A549 (cell line): ENCODE results near the gene GDF2.

Source experiments
- EP300 ChIP-seq, 2 experiments: fragments of >200 bp; sonication (Bioruptor Twin); formaldehyde crosslinking; IDR thresholded peaks; 2 replicates in 1 of 2; 3 replicates in 1 of 2; pipeline ENCODE4 v1.6.1; 2016 to 2017
- HDAC2 ChIP-seq: fragments of 200-600 bp; sonication (generic); IDR thresholded peaks from 2 replicates; pipeline ENCODE4 v1.6.1; 2016
- HOXA7 ChIP-seq: fragments of 250-450 bp; sonication (Bioruptor Pico); IDR thresholded peaks from 2 replicates; pipeline ENCODE4 v1.5.0; 2020; ENCODE audit warnings: mild to moderate bottlenecking, moderate library complexity
- JUNB ChIP-seq: fragments of >200 bp; sonication (Bioruptor Twin); formaldehyde crosslinking; IDR thresholded peaks from 2 replicates; pipeline ENCODE4 v1.6.1; 2016
- KDM1A ChIP-seq: fragments of 200-600 bp; sonication (generic); IDR thresholded peaks from 2 replicates; pipeline ENCODE4 v1.6.1; 2016; ENCODE audit warnings: low read depth, mild to moderate bottlenecking
- MAFK ChIP-seq: fragments of 450-650 bp; IDR thresholded peaks from 2 replicates; pipeline ENCODE4 v1.6.1; 2014; ENCODE audit not compliant: partially characterized antibody
- MAZ ChIP-seq: fragments of 150-350 bp; IDR thresholded peaks from 2 replicates; pipeline ENCODE4 v1.6.1; 2014; ENCODE audit warnings: antibody characterized with exemption, low read depth, low read length, borderline replicate concordance
- POLR2A ChIP-seq: IDR thresholded peaks from 2 replicates; pipeline ENCODE4 v1.6.1; 2012; ENCODE audit warnings: mild to moderate bottlenecking, low read length
- POLR2AphosphoS2 ChIP-seq: conservative IDR thresholded peaks from 2 replicates; pipeline ENCODE4 v1.6.1; 2012; ENCODE audit warnings: low read length, improper control_type of control experiment, inconsistent platforms
- RCOR1 ChIP-seq: fragments of 150-350 bp; IDR thresholded peaks from 2 replicates; pipeline ENCODE4 v1.6.1; 2014; ENCODE audit warnings: antibody characterized with exemption, low read length, low read depth
- TF ChIP-seq, protein P1 (sequence below): fragments of >200 bp; sonication (Bioruptor Twin); formaldehyde crosslinking; IDR thresholded peaks from 3 replicates; pipeline ENCODE4 v1.5.1; 2016
- TF ChIP-seq, protein P2 (sequence below): fragments of 150-350 bp; IDR thresholded peaks from 2 replicates; pipeline ENCODE4 v1.6.1; 2014; ENCODE audit warnings: low read depth, mild to moderate bottlenecking, low read length

DNA sequence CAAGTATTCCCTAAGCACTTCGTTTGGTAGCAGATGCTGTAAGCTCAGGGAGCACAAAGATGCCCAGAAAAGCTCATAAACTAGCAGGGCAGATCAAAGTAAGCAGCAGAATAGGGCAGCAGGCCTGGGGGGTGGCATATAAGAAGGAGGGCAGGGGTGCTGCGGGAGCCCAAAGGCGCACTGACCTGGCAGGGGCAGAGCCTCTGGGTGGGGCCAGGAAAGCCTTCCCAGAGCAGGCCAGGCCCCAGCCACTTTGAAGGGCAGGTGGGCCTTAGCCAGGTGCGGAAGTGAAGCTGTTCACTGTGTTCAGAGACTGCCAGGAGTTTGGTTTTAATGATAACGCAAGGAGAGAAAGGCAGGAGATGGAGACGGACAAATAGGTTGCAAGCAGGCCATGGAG is 18.4 kb upstream of the GDF2 start:
- TF ChIP-seq, protein P1, sequence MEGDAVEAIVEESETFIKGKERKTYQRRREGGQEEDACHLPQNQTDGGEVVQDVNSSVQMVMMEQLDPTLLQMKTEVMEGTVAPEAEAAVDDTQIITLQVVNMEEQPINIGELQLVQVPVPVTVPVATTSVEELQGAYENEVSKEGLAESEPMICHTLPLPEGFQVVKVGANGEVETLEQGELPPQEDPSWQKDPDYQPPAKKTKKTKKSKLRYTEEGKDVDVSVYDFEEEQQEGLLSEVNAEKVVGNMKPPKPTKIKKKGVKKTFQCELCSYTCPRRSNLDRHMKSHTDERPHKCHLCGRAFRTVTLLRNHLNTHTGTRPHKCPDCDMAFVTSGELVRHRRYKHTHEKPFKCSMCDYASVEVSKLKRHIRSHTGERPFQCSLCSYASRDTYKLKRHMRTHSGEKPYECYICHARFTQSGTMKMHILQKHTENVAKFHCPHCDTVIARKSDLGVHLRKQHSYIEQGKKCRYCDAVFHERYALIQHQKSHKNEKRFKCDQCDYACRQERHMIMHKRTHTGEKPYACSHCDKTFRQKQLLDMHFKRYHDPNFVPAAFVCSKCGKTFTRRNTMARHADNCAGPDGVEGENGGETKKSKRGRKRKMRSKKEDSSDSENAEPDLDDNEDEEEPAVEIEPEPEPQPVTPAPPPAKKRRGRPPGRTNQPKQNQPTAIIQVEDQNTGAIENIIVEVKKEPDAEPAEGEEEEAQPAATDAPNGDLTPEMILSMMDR: no peak
- TF ChIP-seq HOXA7 (CRISPR knock-in tag) (no peak), EP300 (IDR thresholded peaks at IDR 0.05) (no peak), MAZ (no peak), MAFK (no peak), POLR2A (no peak), POLR2AphosphoS2 (no peak), JUNB (no peak), HDAC2 (no peak), KDM1A (no peak), RCOR1 (no peak)
- TF ChIP-seq, protein P2, sequence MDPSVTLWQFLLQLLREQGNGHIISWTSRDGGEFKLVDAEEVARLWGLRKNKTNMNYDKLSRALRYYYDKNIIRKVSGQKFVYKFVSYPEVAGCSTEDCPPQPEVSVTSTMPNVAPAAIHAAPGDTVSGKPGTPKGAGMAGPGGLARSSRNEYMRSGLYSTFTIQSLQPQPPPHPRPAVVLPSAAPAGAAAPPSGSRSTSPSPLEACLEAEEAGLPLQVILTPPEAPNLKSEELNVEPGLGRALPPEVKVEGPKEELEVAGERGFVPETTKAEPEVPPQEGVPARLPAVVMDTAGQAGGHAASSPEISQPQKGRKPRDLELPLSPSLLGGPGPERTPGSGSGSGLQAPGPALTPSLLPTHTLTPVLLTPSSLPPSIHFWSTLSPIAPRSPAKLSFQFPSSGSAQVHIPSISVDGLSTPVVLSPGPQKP: no peak
